GM23248 (cell line): ENCODE results near the gene KCTD10.

Experiments used
- EZH2 ChIP-seq: fragments of 200-600 bp; sonication (generic); IDR thresholded peaks from 2 replicates; pipeline ENCODE4 v1.6.1; 2018; ENCODE audit warnings: antibody characterized with exemption, mild to moderate bottlenecking; ENCODE audit not compliant: insufficient read depth, poor library complexity, severe bottlenecking
- EZH2phosphoT487 ChIP-seq: fragments of 200-600 bp; sonication (generic); IDR thresholded peaks from 2 replicates; pipeline ENCODE4 v1.6.1; 2018; ENCODE audit warnings: antibody characterized with exemption, moderate library complexity, mild to moderate bottlenecking, low read depth; ENCODE audit not compliant: insufficient read depth

DNA sequence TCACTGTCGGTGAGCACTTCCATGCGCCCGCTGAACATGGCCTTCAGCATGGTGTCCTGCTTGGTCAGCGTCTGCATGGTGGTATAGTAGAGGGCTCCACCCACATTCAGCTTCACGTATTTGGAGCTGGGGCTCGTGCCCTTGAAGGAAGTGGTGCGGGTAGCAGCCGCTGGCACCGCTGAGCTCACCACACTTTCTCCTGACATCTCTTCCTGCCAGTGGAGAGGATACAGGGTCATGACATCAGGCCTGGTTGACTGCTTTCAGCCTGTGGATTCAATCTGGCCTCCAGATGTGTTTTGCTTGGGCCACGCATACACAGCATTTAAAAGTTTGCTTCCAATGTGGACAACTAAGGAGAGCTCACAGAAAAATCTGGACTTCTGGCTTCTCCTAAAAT, 7.6 kb downstream of the KCTD10 start:
- TF ChIP-seq EZH2phosphoT487, result no peak
- no peak for TF ChIP-seq EZH2
